GM12864 (cell line): ENCODE results near the gene HLX.

ENCODE experiments used
- DNase-seq: peaks from one replicate; pipeline ENCODE4 v3.0.0-alpha.2; 2011; ENCODE audit warnings: low read depth
- H3K4me3 ChIP-seq: 2 replicates; pipeline ENCODE4 v1.5.1; 2011; ENCODE audit warnings: mild to moderate bottlenecking, low read depth, low read length, control low read depth
- TF ChIP-seq, protein P1 (sequence below): IDR thresholded peaks from 2 replicates; pipeline ENCODE4 v1.5.1; 2011; ENCODE audit warnings: low read depth, mild to moderate bottlenecking, moderate library complexity, low read length, control low read depth, inconsistent platforms; ENCODE audit errors: missing control alignments

Gene HLX

DNA sequence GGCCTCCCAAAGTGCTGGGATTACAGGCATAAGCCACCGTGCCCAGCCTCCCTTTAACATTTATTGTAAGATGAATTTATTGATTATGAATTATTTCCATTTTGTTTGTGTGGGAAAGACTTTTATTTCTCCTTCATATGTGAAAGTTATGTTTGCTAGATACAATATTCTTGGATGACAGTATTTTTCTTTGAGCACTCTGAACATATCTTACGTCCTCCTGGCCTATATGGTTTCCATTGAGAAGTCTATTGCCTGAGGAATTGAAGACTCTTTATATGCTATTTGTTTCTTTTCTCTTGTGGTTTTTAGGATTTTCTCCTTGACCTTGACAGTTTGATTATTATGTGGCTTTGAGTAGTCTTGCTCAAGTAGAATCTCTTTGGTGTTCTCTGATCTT, 26.8 kb upstream of the HLX start:
- TF ChIP-seq, protein P1, sequence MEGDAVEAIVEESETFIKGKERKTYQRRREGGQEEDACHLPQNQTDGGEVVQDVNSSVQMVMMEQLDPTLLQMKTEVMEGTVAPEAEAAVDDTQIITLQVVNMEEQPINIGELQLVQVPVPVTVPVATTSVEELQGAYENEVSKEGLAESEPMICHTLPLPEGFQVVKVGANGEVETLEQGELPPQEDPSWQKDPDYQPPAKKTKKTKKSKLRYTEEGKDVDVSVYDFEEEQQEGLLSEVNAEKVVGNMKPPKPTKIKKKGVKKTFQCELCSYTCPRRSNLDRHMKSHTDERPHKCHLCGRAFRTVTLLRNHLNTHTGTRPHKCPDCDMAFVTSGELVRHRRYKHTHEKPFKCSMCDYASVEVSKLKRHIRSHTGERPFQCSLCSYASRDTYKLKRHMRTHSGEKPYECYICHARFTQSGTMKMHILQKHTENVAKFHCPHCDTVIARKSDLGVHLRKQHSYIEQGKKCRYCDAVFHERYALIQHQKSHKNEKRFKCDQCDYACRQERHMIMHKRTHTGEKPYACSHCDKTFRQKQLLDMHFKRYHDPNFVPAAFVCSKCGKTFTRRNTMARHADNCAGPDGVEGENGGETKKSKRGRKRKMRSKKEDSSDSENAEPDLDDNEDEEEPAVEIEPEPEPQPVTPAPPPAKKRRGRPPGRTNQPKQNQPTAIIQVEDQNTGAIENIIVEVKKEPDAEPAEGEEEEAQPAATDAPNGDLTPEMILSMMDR, result no peak
- no peak for DNase-seq
- H3K4me3 ChIP-seq, result no peak overlapping the region

DNA sequence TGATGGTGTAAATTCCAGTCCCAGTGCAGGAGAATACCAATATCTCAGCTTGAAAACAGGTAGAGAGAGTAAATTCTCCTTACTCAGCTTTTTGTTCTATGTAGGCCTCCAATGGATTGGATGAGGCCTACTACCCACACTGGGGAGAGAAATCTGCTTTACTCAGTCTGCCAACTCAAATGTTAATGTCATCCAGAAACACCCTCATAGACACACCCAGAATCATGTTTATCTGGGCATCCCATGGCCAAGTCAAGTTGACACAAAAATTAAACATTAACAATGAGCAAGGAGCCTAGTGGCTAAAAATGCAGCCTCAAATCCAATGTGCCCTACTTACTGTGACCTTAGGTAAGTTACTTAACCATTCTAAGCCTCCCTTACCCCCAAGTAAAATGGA, 6.9 kb upstream of the HLX start:
- no peak overlapping the region for H3K4me3 ChIP-seq
- DNase-seq, result no peak
- TF ChIP-seq, protein P1, result no peak

DNA sequence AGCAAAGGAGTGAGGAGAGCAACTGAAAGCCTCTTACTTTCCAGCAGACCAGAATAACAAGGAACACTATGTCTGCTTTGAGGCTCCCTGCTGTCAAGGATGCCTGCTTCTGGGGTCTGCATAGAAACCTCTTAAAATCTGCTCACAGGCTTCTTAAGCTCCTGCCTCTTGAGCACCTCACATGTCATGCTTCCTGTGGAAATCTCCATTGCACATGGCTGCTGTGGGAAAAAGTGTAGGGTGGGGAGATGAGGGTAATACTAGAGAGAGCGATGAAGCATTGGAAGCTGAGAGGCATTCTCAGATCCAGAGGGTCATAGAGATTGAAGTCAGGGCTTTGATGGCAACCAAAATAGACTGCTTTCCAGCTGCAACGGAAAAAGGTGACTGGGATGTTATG, 6.2 kb upstream of the HLX start:
- no peak for DNase-seq
- no peak overlapping the region for H3K4me3 ChIP-seq
- TF ChIP-seq, protein P1, result no peak

DNA sequence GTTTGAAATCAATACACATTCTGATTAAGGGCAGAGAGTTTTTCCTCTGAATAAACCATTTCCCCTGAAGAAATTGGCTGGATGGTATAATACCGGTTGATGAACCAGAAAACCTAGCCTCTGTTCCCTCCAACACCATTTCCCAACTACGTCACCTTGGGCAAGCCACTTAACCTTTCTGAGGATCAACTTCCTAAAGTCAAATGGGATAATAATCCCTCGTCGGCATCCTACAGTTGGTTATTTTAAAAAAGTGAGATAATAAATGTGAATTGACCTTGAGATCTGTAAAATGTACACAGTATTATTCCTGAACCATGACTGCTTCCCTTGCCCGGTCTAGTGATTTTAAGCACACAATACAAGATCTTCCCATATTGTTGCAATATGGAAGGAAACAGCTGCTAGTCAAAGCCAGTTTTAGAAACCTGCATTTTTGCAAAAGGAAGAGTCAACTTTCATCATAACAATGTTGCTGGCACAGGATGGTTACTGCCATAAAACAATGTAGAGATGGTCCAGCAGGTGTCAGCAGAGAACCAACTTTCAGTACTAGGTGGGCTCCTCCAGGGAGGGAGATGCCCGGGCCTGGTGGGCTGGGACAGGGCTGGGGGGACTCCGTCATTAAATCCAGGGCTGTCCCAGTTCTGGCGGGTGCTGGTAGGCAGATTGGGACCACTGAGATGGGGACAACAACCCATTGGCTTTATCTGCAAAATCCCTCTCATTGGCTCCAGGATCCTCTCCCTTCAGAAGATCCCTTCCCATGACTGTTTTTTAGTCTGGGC, 5.2 kb upstream of the HLX start:
- no peak overlapping the region for H3K4me3 ChIP-seq
- TF ChIP-seq, protein P1, result peak; percentile 74
- no peak for DNase-seq

DNA sequence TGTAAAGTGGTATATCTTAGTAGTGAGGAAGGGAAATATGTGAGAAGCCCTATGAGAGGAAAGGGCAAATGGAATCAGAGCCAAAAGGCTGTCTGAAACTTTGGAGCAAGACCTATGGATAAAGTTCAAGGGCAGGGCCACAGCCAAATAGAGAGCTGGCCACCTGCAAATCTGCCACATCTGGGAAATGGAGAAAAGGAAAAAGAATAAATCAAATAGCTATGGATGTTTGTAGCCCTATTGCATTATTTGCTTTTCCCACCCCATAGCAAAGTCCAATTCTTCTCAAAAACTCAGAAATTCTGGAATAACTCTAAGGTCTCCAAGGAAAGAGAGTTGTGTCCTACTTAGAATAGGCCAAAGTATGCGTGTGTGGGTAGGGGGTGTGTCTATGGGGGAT, 4.0 kb upstream of the HLX start:
- TF ChIP-seq, protein P1, result no peak
- DNase-seq, result no peak
- no peak overlapping the region for H3K4me3 ChIP-seq

DNA sequence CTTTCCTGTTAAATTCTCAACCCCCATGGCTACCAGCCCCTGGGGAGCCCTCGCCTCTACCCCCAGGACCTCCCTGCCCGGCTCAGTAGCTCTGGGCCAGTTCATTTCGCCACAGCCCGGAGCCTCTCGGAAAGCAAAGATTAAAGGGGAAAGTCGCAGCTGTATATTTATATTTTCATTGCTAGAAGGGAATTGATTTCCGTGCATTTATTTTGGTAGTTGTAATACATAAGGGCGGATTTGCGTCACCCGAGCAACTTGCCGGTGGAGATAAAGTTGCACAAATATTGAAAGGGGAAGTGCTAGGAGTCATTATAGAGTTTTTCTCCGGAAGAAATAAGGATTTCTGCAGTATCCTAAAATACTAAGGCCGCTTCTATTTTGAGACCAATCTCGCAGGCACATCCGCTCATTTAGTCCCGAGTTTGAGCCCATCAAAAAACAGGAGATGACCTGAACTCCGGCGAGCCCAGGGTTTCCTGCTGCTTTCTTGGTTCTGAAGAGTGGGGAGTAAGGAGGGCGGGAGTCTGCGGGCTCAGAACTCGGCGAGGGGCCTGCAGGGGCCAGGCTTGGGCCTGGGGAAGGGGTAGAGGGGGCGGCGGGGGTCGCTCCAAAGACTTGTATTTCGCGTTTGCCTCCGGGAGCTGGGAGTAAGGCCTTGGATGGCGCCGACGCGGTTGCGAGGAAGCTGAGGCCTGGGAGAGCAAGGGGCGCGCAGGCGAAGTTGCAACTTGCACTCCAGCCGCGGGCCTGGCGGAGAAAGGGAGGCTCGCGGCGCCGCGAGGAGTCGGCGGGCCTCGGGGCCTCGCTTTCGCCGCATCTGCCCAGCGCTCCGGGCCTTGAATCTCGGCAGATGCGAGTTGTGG, 2.5 kb upstream of the HLX start:
- no peak for DNase-seq
- TF ChIP-seq, protein P1, result no peak
- H3K4me3 ChIP-seq, result no peak overlapping the region
